ENCODE results near the gene PLD1.

Gene PLD1

DNA sequence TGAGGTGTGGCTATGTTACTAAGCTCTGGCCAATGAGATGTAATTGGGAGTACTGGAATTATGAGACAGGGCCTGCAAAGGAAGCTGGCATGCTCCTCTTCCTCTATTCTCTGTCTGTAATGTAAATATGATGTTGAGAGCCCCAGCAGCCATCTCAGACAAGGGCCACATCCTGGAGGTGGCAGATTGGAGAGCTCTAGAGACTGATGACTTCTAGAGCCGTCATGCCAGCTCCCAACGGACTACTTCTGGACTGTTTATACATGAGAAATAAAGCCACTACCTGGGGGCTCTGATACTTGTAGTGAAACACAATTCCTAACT, 19.7 kb downstream of the PLD1 start:
- DNase-seq = no peak

- no peak for DNase-seq
Measured at GRCh38 chr3:171789759-171790505, 20.4 kb downstream of the PLD1 start.

DNA sequence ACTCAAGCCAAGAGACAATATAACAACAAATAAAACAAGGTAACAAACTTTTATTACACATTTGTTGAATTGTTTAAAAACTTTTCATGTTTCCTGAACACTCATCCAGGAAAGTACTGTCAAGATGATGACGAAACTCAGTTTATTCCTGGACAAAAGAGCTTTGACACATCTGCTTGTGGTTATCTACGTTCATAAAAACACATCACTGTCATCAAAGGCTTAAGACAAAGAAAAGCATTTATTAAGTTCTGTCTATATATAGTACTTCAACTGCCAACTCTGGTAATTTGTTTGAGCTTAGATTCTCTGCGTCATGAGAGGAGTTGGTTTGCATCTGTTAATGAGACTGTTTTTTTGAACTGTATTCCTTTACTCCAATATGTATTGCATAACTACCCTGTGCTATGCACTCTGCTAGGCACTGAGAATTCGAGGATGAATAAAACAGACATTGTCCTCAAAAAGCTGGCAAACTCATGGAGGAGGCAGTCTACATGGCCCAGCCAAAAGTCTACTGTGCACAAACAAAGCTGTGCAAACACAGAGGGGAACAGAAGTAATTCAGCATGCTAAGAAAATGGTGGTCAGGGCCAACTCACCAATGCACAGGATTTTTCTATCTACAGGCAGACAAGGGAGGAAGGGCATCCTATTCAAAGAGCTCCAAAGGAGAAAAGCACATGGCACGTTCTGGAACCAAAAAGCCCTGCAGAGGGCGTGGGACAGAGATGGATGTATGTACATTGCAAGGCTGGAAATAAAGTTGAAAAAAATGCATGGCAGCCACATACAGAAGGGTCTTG, 21.5 kb downstream of the PLD1 start:
- no peak for DNase-seq

- no peak for DNase-seq
Measured at GRCh38 chr3:171786997-171787396, 23.3 kb downstream of the PLD1 start.

DNA sequence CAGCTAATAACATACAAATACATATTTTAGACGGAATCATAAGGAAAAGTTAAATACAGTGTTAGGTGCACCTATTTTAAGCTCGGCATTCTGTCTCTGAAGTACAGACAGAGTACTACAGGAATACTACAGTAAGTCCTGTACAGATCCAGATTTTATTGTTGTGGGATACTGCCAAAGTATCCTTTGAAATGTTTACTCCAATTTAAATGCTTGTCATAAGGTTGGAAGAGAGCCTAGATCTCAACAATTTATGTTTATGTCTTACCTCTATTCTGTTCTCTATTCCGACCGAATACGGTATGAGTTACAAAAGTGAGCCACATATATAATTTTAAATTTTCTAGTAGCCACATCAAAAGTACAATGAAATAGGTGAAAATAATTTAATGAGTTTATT, 25.3 kb downstream of the PLD1 start:
- no peak for DNase-seq

DNA sequence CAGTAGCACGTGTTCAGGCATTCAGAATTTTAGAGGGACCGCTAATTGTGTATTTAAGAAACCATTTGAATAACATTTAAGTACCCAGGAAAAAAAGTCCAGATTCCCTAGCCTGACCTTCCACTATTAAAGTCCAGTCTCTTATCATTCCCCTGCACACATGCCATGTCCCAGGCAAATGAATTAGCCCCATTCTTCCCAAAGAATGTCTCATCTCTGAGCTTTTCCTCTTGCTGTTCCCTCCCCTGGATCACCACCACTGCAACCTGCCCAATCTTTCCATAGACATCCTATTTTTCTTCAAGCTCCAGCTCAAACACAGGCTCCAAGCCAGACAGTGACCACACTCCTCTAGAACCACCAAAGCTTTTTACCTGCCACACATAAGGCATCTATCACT, 25.9 kb downstream of the PLD1 start:
- DNase-seq = no peak

DNA sequence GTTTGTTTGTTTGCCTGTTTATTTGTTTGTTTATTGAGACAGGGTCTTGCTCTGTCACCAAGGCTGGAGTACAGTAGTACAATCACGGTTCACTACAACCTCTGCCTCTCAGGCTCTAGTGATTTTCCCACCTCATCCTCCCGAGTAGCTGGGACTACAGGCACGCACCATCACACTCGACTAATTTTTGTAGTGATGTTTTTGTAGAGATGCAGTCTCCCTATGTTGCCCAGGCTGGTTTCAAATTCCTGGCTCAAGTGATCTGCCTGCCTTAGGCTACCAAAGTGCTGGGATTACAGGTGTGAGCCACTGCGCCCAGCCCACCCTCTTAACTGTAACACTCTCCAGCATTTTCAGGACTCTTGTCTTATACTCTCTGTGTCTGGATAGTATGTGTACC, 26.7 kb downstream of the PLD1 start:
- no peak for DNase-seq

- no peak for DNase-seq
Measured at GRCh38 chr3:171783086-171783485, 27.2 kb downstream of the PLD1 start.

DNA sequence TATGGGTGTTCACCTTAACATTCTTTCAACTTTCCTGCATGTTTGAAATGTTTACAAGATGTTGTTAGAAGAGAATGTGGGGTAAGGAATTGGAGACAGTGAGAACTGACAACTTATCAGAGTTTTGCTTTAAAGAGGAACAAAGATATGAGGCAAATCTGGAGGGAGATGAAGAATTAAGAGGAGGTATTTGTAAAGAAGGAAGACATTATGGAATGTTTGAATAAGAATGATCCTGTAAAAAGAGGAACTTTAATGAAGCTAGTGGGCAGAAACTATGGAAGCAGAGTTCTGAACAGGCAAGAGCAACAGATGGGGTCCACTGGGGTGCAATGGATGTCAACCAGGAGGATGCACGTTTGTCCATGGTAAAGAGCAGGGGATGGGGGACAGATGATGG, 27.7 kb downstream of the PLD1 start:
- DNase-seq = no peak

DNA sequence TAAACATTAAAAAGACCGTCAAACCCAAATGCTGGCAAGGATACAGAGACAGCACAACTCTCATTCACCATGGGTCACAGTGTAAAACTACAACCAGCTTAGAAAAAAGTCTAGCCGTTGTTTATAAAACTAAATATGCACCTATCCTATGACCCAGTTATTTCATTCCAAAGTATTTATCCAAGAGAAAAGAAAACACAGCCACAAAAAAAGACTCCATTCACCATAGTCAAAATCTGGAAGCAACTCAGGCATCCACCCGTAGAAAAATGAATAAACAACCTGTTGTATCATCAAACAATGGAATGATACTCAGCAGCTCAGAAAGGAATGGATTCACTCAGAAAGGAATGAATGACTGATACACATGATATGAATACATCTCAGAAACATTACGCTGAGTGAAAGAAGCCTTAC, 28.6 kb downstream of the PLD1 start:
- DNase-seq = no peak

DNA sequence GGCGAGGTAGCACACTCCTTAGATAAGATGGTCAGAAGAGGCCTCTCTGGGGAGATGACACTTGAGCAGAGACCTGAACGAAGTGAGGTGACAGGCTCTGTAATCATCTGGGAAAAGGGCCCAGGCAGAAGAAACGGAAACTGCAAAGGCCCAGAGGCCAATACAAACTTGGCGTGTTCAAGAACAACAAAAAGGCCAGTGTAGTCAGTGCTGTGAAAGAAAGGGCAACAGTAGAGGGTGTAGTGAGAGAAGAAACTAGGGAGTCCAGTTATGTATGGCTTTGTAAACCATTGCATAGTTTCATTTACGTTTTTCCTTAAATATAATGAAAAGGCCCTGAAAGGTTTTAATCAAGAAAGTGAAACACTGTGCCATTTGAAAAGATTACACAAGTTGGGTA, 31.8 kb downstream of the PLD1 start:
- DNase-seq = no peak

GRCh38 chr3:171777596-171777995, 32.7 kb downstream of the PLD1 start:
- no peak for DNase-seq

GRCh38 chr3:171776839-171777583, 33.3 kb downstream of the PLD1 start:
- no peak for DNase-seq

- DNase-seq = no peak
Measured at GRCh38 chr3:171776411-171776810, 33.9 kb downstream of the PLD1 start.

DNA sequence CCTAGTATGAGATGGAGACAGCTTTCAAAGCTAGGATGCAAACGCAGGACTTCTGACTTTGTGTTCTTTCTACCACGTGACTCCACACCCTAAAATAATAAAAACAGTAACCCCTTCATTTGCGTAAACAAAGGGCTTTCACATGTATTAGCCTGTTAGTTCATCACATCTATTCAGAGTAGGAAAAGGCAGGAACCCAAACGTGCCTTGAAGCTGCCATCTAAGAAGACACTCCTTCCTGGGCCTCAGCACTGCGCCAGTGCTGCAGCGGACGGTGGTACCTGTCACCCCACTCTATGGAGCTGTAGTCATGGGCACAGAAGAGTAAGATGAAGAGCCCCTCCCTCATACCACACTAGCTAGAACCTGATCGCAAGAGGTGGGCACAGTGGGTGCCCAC, 34.3 kb downstream of the PLD1 start:
- no peak for DNase-seq

DNA sequence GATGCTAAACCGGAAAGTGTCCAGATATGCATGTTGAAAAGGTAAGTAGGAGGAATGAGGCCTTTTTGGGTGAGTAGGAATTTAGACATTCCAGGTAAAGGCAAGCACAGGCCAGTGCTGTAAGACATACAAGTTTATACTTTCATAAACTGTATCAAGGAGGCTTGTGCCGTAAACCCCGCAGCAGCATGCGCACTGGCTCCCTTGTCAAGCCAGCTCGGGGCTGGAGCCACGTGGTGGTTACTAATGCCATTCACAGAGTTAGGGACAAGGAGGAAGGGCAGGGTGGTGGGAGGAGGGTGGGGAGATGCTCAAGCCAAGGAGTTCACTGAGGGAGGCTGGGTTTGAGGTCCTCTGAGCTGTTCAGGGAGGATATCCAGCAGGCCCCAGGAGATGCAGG, 35.8 kb downstream of the PLD1 start:
- DNase-seq = no peak

DNA sequence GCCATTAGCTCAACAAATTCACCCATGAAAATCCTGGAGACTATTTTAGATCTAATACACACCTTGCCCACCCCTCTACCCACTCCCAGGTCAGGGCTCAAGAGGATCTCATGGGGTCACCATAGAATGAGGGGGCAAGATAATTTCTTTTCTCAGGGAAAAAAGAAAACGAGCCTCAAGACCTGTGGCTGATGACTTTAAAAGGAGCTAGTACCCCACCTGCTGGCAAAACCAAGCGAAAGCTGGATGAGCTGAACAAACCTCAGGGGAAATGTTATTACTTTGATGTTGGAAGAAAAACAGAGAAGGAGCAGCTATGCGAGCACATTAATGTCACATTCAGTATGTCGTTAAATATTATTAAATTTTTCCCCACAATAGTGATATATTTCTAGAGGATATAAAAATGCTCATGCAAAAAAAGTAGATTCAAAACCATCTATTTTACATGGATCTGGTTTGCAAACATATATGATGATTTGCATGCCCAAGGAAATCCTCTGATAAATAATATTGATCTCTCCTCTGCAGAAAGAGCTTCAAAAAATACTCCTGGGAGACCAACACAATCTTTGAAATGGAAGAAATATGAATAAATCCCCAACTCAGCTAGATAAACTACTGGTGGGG, 37.7 kb downstream of the PLD1 start:
- no peak for DNase-seq

DNA sequence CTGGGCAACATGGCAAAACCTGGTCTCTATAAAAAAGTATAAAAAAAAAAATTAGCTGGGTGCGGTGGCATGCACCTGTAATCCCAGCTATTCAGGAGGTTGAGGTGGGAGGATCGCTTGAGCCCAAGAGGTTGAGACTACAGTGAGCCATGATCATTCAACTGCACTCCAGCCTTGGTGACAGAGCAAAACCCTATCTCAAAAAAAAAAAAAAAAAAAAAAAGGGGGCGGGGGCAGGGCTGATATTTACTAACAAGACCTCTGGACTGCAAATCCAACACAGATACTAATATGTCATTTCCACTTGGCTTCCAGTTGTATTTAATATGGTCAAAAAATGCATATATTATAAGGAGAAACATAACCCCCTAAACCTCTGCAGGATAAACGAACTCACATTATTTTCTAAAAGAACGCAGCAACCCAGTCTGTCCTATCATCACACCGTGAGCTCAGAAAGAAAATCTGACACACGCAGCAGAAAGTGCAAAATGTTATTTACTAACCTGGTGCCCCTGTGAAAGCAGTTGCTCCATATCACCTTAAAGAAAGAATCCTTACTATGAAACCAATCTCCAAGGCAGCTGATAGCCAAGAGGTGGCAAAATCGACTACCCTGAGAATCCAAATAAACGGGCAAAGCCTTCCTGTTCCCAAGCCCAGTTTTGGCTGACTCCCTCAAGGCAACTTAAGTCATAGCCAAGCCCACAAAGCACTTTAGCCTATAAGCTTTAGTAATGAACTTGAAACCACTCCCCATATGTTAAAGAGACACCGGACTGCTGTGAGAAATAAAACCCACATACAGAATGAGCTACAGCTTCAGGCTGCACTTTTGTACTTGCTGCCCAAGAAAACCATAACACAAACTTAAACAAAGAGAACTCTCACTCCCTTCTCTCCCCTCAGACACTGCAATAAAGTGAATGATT, 39.3 kb downstream of the PLD1 start:
- DNase-seq = no peak

DNA sequence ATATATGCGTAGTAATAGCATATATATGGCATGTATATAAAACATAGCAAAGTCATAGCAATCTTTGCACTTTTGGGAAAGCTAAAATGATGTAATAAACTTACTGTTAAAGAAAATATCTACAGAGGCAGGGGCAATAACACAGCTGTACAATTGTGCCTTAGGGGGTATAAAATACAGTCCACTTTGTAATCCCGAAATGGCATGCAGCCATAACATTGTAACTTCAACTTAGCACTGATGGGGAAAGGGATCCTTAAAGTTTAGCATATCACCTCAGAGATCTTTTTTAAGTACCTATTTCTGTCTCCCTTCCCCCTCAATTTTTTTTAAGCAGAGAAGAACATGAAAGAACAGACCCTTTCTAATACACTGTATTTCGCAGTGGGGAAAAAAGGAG, 40.8 kb downstream of the PLD1 start:
- DNase-seq = no peak

DNA sequence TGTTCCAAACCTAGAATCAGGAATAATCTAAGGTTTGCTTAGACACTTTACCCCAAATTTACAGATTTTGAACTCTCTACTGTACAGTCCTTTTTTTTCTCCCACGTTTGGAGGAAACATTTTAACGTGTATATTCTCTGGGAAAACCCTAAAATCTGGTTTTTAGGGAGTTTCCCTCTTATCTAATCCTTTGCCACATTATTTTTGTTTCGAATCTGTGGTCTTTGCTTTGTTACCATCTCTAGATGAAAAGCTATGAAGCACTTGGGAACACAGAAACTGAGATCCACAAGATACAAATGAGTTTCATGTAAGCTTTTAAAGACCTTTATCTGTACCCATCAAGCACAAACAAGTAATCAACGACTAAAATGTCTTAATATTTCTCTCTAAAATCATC, 41.3 kb downstream of the PLD1 start:
- DNase-seq = no peak

DNA sequence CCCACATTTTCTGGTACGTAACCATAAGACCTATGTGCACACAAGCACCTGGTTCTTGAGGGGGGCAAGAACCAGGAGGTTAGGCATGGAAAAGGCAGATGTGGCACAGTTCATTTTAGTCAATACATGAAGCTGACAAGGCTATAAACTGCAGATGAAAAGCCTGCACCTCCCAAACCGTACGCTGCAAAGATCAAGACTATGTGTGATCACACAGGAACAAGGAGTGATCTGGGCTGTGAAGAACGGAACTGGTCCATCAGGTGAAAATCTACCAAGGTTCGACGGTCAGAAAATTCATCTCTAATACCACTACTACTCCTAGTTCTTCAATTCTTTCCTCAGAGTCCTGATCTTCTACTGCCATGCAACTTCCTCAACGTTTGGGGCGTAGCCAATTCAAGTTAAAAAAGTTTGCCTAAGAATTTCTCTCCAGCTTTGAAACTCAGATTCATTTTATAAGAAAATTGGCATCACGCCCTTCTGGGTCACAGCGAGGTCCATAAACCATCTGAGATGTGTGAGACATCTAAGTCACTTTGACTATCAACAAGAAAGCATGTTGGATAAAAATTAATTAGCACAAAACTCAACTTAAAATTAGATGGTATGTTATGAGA, 41.9 kb downstream of the PLD1 start:
- no peak for DNase-seq

DNA sequence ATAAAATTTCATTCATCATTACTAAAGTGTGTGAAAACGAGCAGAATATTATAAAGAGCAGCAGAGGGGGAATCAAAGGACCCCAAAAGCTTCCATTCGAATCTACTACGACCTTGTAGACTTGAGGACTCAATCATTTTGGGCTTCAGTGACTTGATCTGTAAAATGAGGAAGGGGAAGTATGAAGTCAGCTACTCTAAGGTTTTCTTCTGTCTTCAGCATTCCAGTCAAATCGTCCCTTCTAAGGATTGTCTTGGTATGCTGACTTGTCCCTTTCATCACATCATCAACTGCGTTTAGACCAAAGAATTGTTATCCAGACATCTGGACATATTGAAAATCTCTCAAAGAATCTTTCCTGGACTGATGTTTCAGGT, 44.8 kb downstream of the PLD1 start:
- DNase-seq = no peak
